Calu3 (cell line): Measurements from ENCODE around the gene OR1N1. TPM values are rescaled to one million over a fixed set of nuclear protein-coding genes. Genes with fewer than 3 reads are reported as not detected.

ENCODE experiments used
- BruUV-seq: library from RNA; stranded (reverse); fragments of 400-500 nt; replicated peaks from 2 replicates; lab custom pipeline; 2021; lab: Mats Ljungman, UMichigan
- CTCF ChIA-PET: fragments of 300-600 bp; sonication (Branson Sonifier 250); formaldehyde crosslinking; loops from one replicate; lab custom pipeline; 2022; ENCODE audit warnings: antibody characterized with exemption; lab: Charles Lee
- DNase-seq: peaks from one replicate; pipeline ENCODE4 v3.0.0; 2022
- H3K27ac Mint-ChIP-seq: one replicate; pipeline ENCODE4 v1.8.0; 2022; ENCODE audit warnings: mixed read lengths; ENCODE audit not compliant: unreplicated experiment
- H3K27me3 Mint-ChIP-seq: one replicate; pipeline ENCODE4 v1.8.0; 2022; ENCODE audit warnings: mixed read lengths; ENCODE audit not compliant: unreplicated experiment
- H3K36me3 Mint-ChIP-seq: one replicate; pipeline ENCODE4 v1.8.0; 2022; ENCODE audit warnings: mild to moderate bottlenecking, moderate library complexity, mixed read lengths; ENCODE audit not compliant: insufficient read depth, unreplicated experiment
- H3K4me1 Mint-ChIP-seq: one replicate; pipeline ENCODE4 v1.8.0; 2022; ENCODE audit warnings: mild to moderate bottlenecking, low read depth, mixed read lengths; ENCODE audit not compliant: unreplicated experiment
- H3K4me3 Mint-ChIP-seq: one replicate; pipeline ENCODE4 v1.8.0; 2022; ENCODE audit warnings: mild to moderate bottlenecking, low read depth, moderate library complexity, mixed read lengths; ENCODE audit not compliant: unreplicated experiment
- H3K9me3 Mint-ChIP-seq: one replicate; pipeline ENCODE4 v1.8.0; 2022; ENCODE audit warnings: low read depth, mixed read lengths; ENCODE audit not compliant: unreplicated experiment
- intact Hi-C: fragments of 100-400 bp; cut with micrococcal nuclease; formaldehyde crosslinking; loops from one replicate; pipeline ENCODE4 v1.10.0; 2022; ENCODE audit not compliant: unreplicated experiment
- total RNA-seq: library from RNA; stranded (reverse); gene quantifications from 2 replicates; pipeline ENCODE4 v1.2.3, GENCODE V29; 2022
- TF ChIP-seq, protein P1 (sequence below): fragments of 200-600 bp; IDR thresholded peaks from one replicate; pipeline ENCODE4 v1.8.0; 2022; ENCODE audit warnings: antibody characterized with exemption; ENCODE audit not compliant: unreplicated experiment

The OR1N1 gene
- total RNA-seq, 1 experiment from 2014 or later = not detected

DNA sequence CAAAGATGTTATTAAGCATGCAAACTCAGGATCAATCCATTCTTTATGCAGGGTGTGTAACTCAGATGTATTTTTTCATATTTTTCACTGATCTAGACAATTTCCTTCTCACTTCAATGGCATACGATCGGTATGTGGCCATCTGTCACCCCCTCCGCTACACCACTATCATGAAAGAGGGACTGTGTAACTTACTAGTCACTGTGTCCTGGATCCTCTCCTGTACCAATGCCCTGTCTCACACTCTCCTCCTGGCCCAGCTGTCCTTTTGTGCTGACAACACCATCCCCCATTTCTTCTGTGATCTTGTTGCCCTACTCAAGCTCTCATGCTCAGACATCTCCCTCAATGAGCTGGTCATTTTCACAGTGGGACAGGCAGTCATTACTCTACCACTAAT, 7.7 kb downstream of the OR1N1 start:
- peaks cover 33% of the 10 kb centered on the region for H3K27me3 Mint-ChIP-seq
- TF ChIP-seq, protein P1, sequence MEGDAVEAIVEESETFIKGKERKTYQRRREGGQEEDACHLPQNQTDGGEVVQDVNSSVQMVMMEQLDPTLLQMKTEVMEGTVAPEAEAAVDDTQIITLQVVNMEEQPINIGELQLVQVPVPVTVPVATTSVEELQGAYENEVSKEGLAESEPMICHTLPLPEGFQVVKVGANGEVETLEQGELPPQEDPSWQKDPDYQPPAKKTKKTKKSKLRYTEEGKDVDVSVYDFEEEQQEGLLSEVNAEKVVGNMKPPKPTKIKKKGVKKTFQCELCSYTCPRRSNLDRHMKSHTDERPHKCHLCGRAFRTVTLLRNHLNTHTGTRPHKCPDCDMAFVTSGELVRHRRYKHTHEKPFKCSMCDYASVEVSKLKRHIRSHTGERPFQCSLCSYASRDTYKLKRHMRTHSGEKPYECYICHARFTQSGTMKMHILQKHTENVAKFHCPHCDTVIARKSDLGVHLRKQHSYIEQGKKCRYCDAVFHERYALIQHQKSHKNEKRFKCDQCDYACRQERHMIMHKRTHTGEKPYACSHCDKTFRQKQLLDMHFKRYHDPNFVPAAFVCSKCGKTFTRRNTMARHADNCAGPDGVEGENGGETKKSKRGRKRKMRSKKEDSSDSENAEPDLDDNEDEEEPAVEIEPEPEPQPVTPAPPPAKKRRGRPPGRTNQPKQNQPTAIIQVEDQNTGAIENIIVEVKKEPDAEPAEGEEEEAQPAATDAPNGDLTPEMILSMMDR = no peak
- CTCF ChIA-PET = no interaction called here
- intact Hi-C loops = loop anchor here (5.0 kb wide), 1 partner anchor 52 kb away; no protein-coding TSS in a partner anchor
- H3K4me3 Mint-ChIP-seq = no peak overlapping the region
- BruUV-seq = no TSS peak
- H3K9me3 Mint-ChIP-seq = no peaks in the 10 kb centered on the region
- no peak for DNase-seq
- H3K4me1 Mint-ChIP-seq = no peaks in the 10 kb centered on the region
- no peak overlapping the region for H3K27ac Mint-ChIP-seq
- no peaks in the 10 kb centered on the region for H3K36me3 Mint-ChIP-seq

DNA sequence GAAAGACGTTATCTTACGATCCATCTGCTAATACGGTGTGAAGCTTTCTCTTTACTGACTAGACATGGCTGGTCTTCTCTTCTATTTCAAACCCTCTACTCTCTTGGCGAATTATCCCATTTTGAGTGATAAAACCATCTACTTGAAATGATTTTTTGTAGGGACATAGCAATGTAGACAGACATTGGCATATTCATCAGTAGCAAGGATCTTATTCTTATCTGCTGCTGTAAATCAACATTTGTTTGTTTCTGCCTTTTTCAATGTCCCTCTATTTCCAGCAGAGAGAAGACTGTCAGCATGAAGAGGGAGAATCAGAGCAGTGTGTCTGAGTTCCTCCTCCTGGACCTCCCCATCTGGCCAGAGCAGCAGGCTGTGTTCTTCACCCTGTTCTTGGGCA, 8.3 kb downstream of the OR1N1 start, which contains the start of gene OR1J4:
TSS of gene OR1J4 (plus strand) at position 301 of the 400 bp plus-strand sequence. CDS start at position 301, 0 bp downstream.
- intact Hi-C loops = loop anchor here (5.0 kb wide), 1 partner anchor 52 kb away; no protein-coding TSS in a partner anchor
- H3K9me3 Mint-ChIP-seq = no peaks in the 10 kb centered on the region
- CTCF ChIA-PET = no interaction called here
- no TSS peak for BruUV-seq
- TF ChIP-seq, protein P1 = no peak
- H3K36me3 Mint-ChIP-seq = no peaks in the 10 kb centered on the region
- no peak within 1 kb of the TSS for H3K4me3 Mint-ChIP-seq
- H3K27me3 Mint-ChIP-seq = peaks cover 30% of the 10 kb centered on the region
- no peaks in the 10 kb centered on the region for H3K4me1 Mint-ChIP-seq
- H3K27ac Mint-ChIP-seq = no peak within 1 kb of the TSS
- DNase-seq = no peak

DNA sequence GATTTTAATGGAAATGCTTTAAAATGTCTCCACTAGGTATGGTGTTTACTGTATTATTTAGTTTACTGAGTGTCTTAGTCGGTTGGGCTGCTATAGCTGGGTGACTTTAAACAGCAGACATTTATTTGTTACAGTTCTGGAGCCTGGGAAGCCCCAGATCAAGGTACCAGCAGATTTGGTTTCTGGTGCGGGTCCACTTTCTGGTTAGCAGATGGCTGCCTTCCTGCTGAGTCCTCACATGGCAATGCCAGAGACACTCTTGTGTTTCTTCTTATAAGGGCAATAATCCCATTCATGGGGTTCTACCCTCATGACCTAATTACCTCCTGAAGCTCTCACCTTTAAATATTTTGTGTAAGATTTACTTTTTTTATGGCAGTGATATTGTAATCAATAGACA, 8.9 kb downstream of the OR1N1 start:
- DNase-seq = no peak
- Mint-ChIP-seq H3K9me3 (no peaks in the 10 kb centered on the region), H3K27ac (no peak overlapping the region), H3K4me1 (no peaks in the 10 kb centered on the region), H3K36me3 (no peaks in the 10 kb centered on the region), H3K4me3 (no peak overlapping the region), H3K27me3 (peaks cover 24% of the 10 kb centered on the region)
- intact Hi-C loops = loop anchor here (5.0 kb wide), 1 partner anchor 51 kb away; no protein-coding TSS in a partner anchor
- TF ChIP-seq, protein P1 = no peak
- no TSS peak for BruUV-seq
- CTCF ChIA-PET = no interaction called here

DNA sequence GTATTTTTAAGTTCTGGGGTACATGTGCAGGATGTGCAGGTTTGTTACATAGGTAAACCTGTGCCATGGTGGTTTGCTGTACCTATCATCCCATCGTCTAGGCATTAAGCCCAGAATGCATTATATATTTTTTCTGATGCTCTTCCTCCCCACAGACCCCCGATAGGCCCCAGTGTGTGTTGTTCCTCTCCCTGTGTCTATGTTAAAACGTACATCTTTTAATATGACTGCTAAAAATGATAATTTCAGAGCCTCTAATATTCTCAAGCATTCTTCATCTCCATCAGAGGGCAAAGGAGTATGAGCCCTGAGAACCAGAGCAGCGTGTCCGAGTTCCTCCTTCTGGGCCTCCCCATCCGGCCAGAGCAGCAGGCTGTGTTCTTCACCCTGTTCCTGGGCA, 16.6 kb downstream of the OR1N1 start, which contains the start of gene OR1J2:
TSS of gene OR1J2 (plus strand) at position 301 of the 400 bp plus-strand sequence. CDS start at position 301, 0 bp downstream.
- CTCF ChIA-PET = no interaction called here
- no peak within 1 kb of the TSS for H3K4me3 Mint-ChIP-seq
- no peak for DNase-seq
- peaks cover 14% of the 10 kb centered on the region for H3K27me3 Mint-ChIP-seq
- no peaks in the 10 kb centered on the region for H3K4me1 Mint-ChIP-seq
- intact Hi-C loops = no loop called here
- H3K27ac Mint-ChIP-seq = no peak within 1 kb of the TSS
- H3K36me3 Mint-ChIP-seq = no peaks in the 10 kb centered on the region
- H3K9me3 Mint-ChIP-seq = no peaks in the 10 kb centered on the region
- BruUV-seq = no TSS peak
- TF ChIP-seq, protein P1 = no peak
